ENCODE results near the gene EML4.
"Not testable (repeated sequence)": the region's sequence is repeated elsewhere in the genome, so short reads cannot be mapped to it uniquely, and the experiment has no call there.

The EML4 gene

GRCh38 chr2:42361728-42362283 is 192.7 kb downstream of the EML4 start:
- no peak for DNase-seq

- DNase-seq: no peak
Measured at GRCh38 chr2:42363413-42363812, 194.3 kb downstream of the EML4 start.

GRCh38 chr2:42364658-42365057 is 195.5 kb downstream of the EML4 start:
- DNase-seq: no peak

GRCh38 chr2:42366411-42366810 is 197.3 kb downstream of the EML4 start:
- no peak for DNase-seq

- no peak for DNase-seq
Measured at GRCh38 chr2:42367835-42368234, 198.7 kb downstream of the EML4 start.

- no peak for DNase-seq
Measured at GRCh38 chr2:42368817-42369531, 199.8 kb downstream of the EML4 start.

- no peak for DNase-seq
Measured at GRCh38 chr2:42369532-42370229, 200.5 kb downstream of the EML4 start.

GRCh38 chr2:42371611-42372473 is 202.7 kb downstream of the EML4 start:
- no peak for DNase-seq

GRCh38 chr2:42372474-42373200 is 203.5 kb downstream of the EML4 start:
- no peak for DNase-seq

GRCh38 chr2:42376758-42377157 is 207.6 kb downstream of the EML4 start:
- no peak for DNase-seq

GRCh38 chr2:42378415-42378814 is 209.3 kb downstream of the EML4 start:
- no peak for DNase-seq

- DNase-seq: not testable (repeated sequence)
Measured at GRCh38 chr2:42380026-42380425, 210.9 kb downstream of the EML4 start.

GRCh38 chr2:42382144-42382543 is 213.0 kb downstream of the EML4 start:
- no peak for DNase-seq
